H1 (cell line): ENCODE measurements around the gene TMEM131L. TPM values are rescaled to one million over a fixed set of nuclear protein-coding genes. Genes with fewer than 3 reads are reported as not detected.

Experiments
- BRCA1 ChIP-seq: IDR thresholded peaks from 2 replicates; pipeline ENCODE4 v1.6.1; 2012; ENCODE audit warnings: low read depth, low read length, improper control_type of control experiment
- CBX5 ChIP-seq: fragments of 300-800, 300-1000 bp; sonication (generic); IDR thresholded peaks from 2 replicates; pipeline ENCODE4 v1.7.1; 2016; ENCODE audit warnings: antibody characterized with exemption, low read length, low read depth
- CTBP2 ChIP-seq: IDR thresholded peaks from 2 replicates; pipeline ENCODE4 v1.7.0; 2011; ENCODE audit warnings: borderline replicate concordance, mild to moderate bottlenecking, moderate library complexity, mixed read lengths, low read length; ENCODE audit not compliant: insufficient read depth, insufficient read length
- JUN ChIP-seq: IDR thresholded peaks from 2 replicates; pipeline ENCODE4 v1.6.1; 2011; ENCODE audit warnings: low read depth, mild to moderate bottlenecking, improper control_type of control experiment, low read length
- JUND ChIP-seq: IDR thresholded peaks from 2 replicates; pipeline ENCODE4 v1.6.1; 2011; ENCODE audit warnings: mild to moderate bottlenecking, improper control_type of control experiment, low read length
- KDM5A ChIP-seq: fragments of 200-600 bp; IDR thresholded peaks from 2 replicates; pipeline ENCODE4 v1.7.1; 2012; ENCODE audit warnings: mild to moderate bottlenecking, low read length, inconsistent platforms, mixed read lengths
- MAX ChIP-seq: IDR thresholded peaks from 2 replicates; pipeline ENCODE4 v1.6.1; 2012; ENCODE audit warnings: inconsistent platforms
- NRF1 ChIP-seq: IDR thresholded peaks from 2 replicates; pipeline ENCODE4 v1.6.1; 2011; ENCODE audit warnings: mild to moderate bottlenecking, low read depth, low read length, improper control_type of control experiment
- PHF8 ChIP-seq: fragments of 200-600 bp; sonication (generic); conservative IDR thresholded peaks from 2 replicates; pipeline ENCODE4 v1.7.1; 2012; ENCODE audit warnings: low read depth, mild to moderate bottlenecking, inconsistent platforms, low read length, moderate library complexity
- RXRA ChIP-seq: IDR thresholded peaks from 2 replicates; pipeline ENCODE4 v1.6.1; 2011; ENCODE audit warnings: low read depth, mild to moderate bottlenecking, low read length, moderate library complexity; ENCODE audit not compliant: insufficient read depth
- SAP30 ChIP-seq: fragments of 300-600 bp; sonication (generic); IDR thresholded peaks from 2 replicates; pipeline ENCODE4 v1.7.1; 2012; ENCODE audit warnings: low read length, moderate library complexity, mild to moderate bottlenecking, inconsistent platforms; ENCODE audit not compliant: insufficient read depth, insufficient replicate concordance
- SP2 ChIP-seq: IDR thresholded peaks from 2 replicates; pipeline ENCODE4 v1.6.1; 2012; ENCODE audit warnings: mild to moderate bottlenecking, low read length, inconsistent platforms
- SRF ChIP-seq: IDR thresholded peaks from 2 replicates; pipeline ENCODE4 v1.6.1; 2011; ENCODE audit warnings: mild to moderate bottlenecking, low read depth, low read length, moderate library complexity
- TBP ChIP-seq: IDR thresholded peaks from 2 replicates; pipeline ENCODE4 v1.6.1; 2011; ENCODE audit warnings: low read depth, low read length, improper control_type of control experiment
- TEAD4 ChIP-seq: IDR thresholded peaks from 2 replicates; pipeline ENCODE4 v1.6.1; 2012; ENCODE audit warnings: low read depth, low read length, inconsistent platforms, mixed read lengths
- USF2 ChIP-seq: IDR thresholded peaks from 2 replicates; pipeline ENCODE4 v1.6.1; 2011; ENCODE audit warnings: low read length, improper control_type of control experiment
- ZNF274 ChIP-seq: IDR thresholded peaks from 2 replicates; pipeline ENCODE4 v1.7.0; 2012; ENCODE audit warnings: low read length, borderline replicate concordance; ENCODE audit errors: extremely low read depth
- polyA plus RNA-seq, 7 experiments: library from polyadenylated mRNA; depleted of rRNA in 3 of 7; stranded (reverse) in 5 of 7; unstranded in 2 of 7; fragments of >200 nt in 5 of 7; fragments of 200-250 nt in 2 of 7; gene quantifications; 1 replicate in 5 of 7; 2 replicates in 1 of 7; 4 replicates in 1 of 7; pipeline versions ENCODE4 v1.2.1 to v1.2.3, GENCODE V29; 2011 to 2013; ENCODE audit warnings: missing spikeins in 2 of 7, mixed read lengths in 2 of 7
- total RNA-seq: library from RNA; stranded (reverse); fragmentation: NEBNext Ultra II Directional; extraction: Animal tissue kit (Norgen Biotek cat#: 25700); gene quantifications from 2 replicates; pipeline ENCODE4 v1.2.1, GENCODE V29; 2021
- TF ChIP-seq, protein P1 (sequence below): IDR thresholded peaks from 2 replicates; pipeline ENCODE4 v1.6.1; 2012; ENCODE audit warnings: low read length, inconsistent platforms

TMEM131L gene
- total and polyA plus RNA-seq, 2 of the 8 experiments (the other 6 are each of a cell fraction or from before 2014, with no cell fraction given) = 14.3 to 26.1 TPM

GRCh38 chr4:153684182-153684970 is 218.2 kb downstream of the TMEM131L start, which contains the start of gene TLR2 (continued):
- TF ChIP-seq USF2 (no peak), ZNF274 (no peak), KDM5A (no peak), NRF1 (no peak), JUN (no peak), BRCA1 (no peak), CTBP2 (no peak), SP2 (no peak), TBP (no peak), TEAD4 (no peak), SAP30 (no peak), MAX (no peak; the same call in 1 of the 2 replicates), PHF8 (no peak; the same call in 1 of the 2 replicates), SRF (no peak), JUND (no peak), RXRA (no peak), CBX5 (no peak)
- TF ChIP-seq, protein P1, sequence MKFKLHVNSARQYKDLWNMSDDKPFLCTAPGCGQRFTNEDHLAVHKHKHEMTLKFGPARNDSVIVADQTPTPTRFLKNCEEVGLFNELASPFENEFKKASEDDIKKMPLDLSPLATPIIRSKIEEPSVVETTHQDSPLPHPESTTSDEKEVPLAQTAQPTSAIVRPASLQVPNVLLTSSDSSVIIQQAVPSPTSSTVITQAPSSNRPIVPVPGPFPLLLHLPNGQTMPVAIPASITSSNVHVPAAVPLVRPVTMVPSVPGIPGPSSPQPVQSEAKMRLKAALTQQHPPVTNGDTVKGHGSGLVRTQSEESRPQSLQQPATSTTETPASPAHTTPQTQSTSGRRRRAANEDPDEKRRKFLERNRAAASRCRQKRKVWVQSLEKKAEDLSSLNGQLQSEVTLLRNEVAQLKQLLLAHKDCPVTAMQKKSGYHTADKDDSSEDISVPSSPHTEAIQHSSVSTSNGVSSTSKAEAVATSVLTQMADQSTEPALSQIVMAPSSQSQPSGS = no peak
